Mesenchymal stem cell (in vitro differentiated cells and primary cell): ENCODE measurements around the gene MUSTN1.

Experiments used
- DNase-seq: peaks from one replicate; pipeline ENCODE4 v3.0.0-alpha.2; 2013
- H2AFZ ChIP-seq: one replicate; pipeline ENCODE4 v1.6.1; 2013; ENCODE audit warnings: low read depth, mild to moderate bottlenecking, control low read depth, inconsistent platforms, low read length, moderate library complexity
- H2AK5ac ChIP-seq: 2 replicates; pipeline ENCODE4 v1.6.1; 2013; ENCODE audit warnings: low read length, moderate library complexity, mild to moderate bottlenecking, inconsistent platforms; ENCODE audit not compliant: severe bottlenecking
- H2BK120ac ChIP-seq: one replicate; pipeline ENCODE4 v1.6.1; 2013; ENCODE audit warnings: low read depth, mild to moderate bottlenecking, inconsistent platforms, low read length, moderate library complexity
- H2BK12ac ChIP-seq, 2 experiments: one replicate each; pipeline ENCODE4 v1.6.1; 2013; ENCODE audit warnings: inconsistent platforms in 2 of 2, low read length in 2 of 2, mild to moderate bottlenecking in 2 of 2, moderate library complexity in 2 of 2, control low read depth in 1 of 2
- H2BK15ac ChIP-seq: one replicate; pipeline ENCODE4 v1.6.1; 2013; ENCODE audit warnings: mild to moderate bottlenecking, low read depth, inconsistent platforms; ENCODE audit not compliant: poor library complexity, severe bottlenecking
- H2BK5ac ChIP-seq: 2 replicates; pipeline ENCODE4 v1.6.1; 2013; ENCODE audit warnings: low read depth, mild to moderate bottlenecking, low read length, control low read depth, inconsistent platforms; ENCODE audit not compliant: poor library complexity, severe bottlenecking
- H3K14ac ChIP-seq, 2 experiments: one replicate each; pipeline ENCODE4 v1.6.1; 2013; ENCODE audit warnings: inconsistent platforms in 2 of 2, low read length in 2 of 2, control low read depth in 1 of 2, mild to moderate bottlenecking in 1 of 2, moderate library complexity in 1 of 2
- H3K18ac ChIP-seq, 2 experiments: one replicate each; pipeline ENCODE4 v1.6.1; 2013; ENCODE audit warnings: inconsistent platforms in 2 of 2, low read length in 2 of 2, control low read depth in 1 of 2, low read depth in 1 of 2, mild to moderate bottlenecking in 1 of 2
- H3K23ac ChIP-seq, 2 experiments: one replicate each; pipeline ENCODE4 v1.6.1; 2013; ENCODE audit warnings: inconsistent platforms in 2 of 2, low read length in 2 of 2, mild to moderate bottlenecking in 2 of 2, moderate library complexity in 2 of 2, control low read depth in 1 of 2
- H3K27ac ChIP-seq: 2 replicates; pipeline ENCODE4 v1.5.1; 2013; ENCODE audit warnings: mild to moderate bottlenecking, moderate library complexity, low read length, control low read depth, inconsistent platforms; ENCODE audit not compliant: poor library complexity, severe bottlenecking
- H3K27me3 ChIP-seq, 2 experiments: 2 replicates each; pipeline versions ENCODE4 v1.6.1 to v1.7.0; 2013; ENCODE audit warnings: low read length in 2 of 2, mild to moderate bottlenecking in 2 of 2, moderate library complexity in 2 of 2, control low read depth in 1 of 2, inconsistent platforms in 1 of 2; ENCODE audit not compliant: control insufficient read depth in 1 of 2, insufficient read depth in 1 of 2
- H3K36me3 ChIP-seq, 2 experiments: 2 replicates each; pipeline versions ENCODE4 v1.6.1 to v1.7.0; 2013; ENCODE audit warnings: low read length in 2 of 2, control low read depth in 1 of 2, inconsistent platforms in 1 of 2, low read depth in 1 of 2, mild to moderate bottlenecking in 1 of 2; ENCODE audit not compliant: insufficient read depth in 2 of 2, control insufficient read depth in 1 of 2
- H3K4ac ChIP-seq, 2 experiments: one replicate each; pipeline ENCODE4 v1.6.1; 2013; ENCODE audit warnings: inconsistent platforms in 2 of 2, low read length in 2 of 2, mild to moderate bottlenecking in 2 of 2, moderate library complexity in 2 of 2, control low read depth in 1 of 2, low read depth in 1 of 2
- H3K4me1 ChIP-seq: 2 replicates; pipeline ENCODE4 v1.6.1; 2013; ENCODE audit warnings: low read depth, low read length, control low read depth; ENCODE audit not compliant: control insufficient read depth, insufficient read depth
- H3K4me2 ChIP-seq: 2 replicates; pipeline ENCODE4 v1.6.1; 2013; ENCODE audit warnings: low read length, mild to moderate bottlenecking, inconsistent platforms; ENCODE audit not compliant: poor library complexity, severe bottlenecking
- H3K4me3 ChIP-seq, 2 experiments: 2 replicates each; pipeline versions ENCODE4 v1.5.1 to v1.7.0; 2013; ENCODE audit warnings: low read length in 2 of 2, mild to moderate bottlenecking in 2 of 2, control low read depth in 1 of 2, low read depth in 1 of 2; ENCODE audit not compliant: insufficient read depth in 1 of 2
- H3K79me1 ChIP-seq: replicated peaks from 2 replicates; pipeline ENCODE4 v1.6.1; 2013; ENCODE audit warnings: mild to moderate bottlenecking, control low read depth, low read length, inconsistent platforms; ENCODE audit not compliant: poor library complexity, severe bottlenecking
- H3K9ac ChIP-seq: 2 replicates; pipeline ENCODE4 v1.7.0; 2013; ENCODE audit warnings: mild to moderate bottlenecking, low read length, moderate library complexity
- H3K9me3 ChIP-seq: 2 replicates; pipeline ENCODE4 v1.7.0; 2013; ENCODE audit warnings: mild to moderate bottlenecking, low read length; ENCODE audit not compliant: control insufficient read depth
- H4K8ac ChIP-seq: one replicate; pipeline ENCODE4 v1.6.1; 2013; ENCODE audit warnings: inconsistent platforms, mild to moderate bottlenecking, low read length, moderate library complexity
- H4K91ac ChIP-seq: one replicate; pipeline ENCODE4 v1.6.1; 2013; ENCODE audit warnings: mild to moderate bottlenecking, low read length, inconsistent platforms
- WGBS: methylation state at CpG from one replicate; pipeline ENCODE4 v1.1.7; 2013; ENCODE audit warnings: mixed read lengths; 5-methylcytosine and 5-hydroxymethylcytosine counted together

The MUSTN1 gene

DNA sequence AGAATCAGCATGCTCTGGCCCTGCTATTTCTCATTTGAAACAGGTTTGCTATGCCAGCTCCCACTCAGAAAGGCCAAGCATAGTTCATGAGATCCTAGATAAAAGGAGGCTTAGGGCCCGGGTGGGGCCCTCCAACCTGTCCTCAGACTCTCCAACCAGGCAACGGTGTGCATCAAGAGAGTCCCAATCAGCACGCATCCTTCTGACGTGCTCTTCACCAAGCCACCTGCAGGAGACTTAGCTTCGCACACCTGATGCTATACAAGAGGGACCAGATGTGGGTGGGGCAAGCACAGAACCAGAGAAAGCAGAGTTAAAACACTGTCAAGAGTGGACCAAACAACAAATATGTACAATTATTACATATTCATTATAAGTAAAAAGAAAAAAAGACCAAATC is 45.2 kb upstream of the MUSTN1 start:
- H4K8ac ChIP-seq = no peak overlapping the region
- no peak overlapping the region for H2AK5ac ChIP-seq
- no peak overlapping the region for H3K18ac ChIP-seq
- H3K27me3 ChIP-seq = no peaks in the 10 kb centered on the region
- H3K36me3 ChIP-seq = peaks cover 9 to 13% of the 10 kb centered on the region in 2 experiments
- H3K4me1 ChIP-seq = peaks cover 2% of the 10 kb centered on the region
- no peak overlapping the region for H3K4me3 ChIP-seq
- no peak for DNase-seq
- no peak overlapping the region for H3K14ac ChIP-seq
- H2BK5ac ChIP-seq = no peak overlapping the region
- no peak overlapping the region for H2BK15ac ChIP-seq
- H2BK12ac ChIP-seq = no peak overlapping the region
- H3K4ac ChIP-seq = no peak overlapping the region
- H3K27ac ChIP-seq = no peak overlapping the region
- peaks cover 33% of the 10 kb centered on the region for H3K79me1 ChIP-seq
- H2AFZ ChIP-seq = no peak overlapping the region
- no peak overlapping the region for H3K4me2 ChIP-seq
- no peak overlapping the region for H3K9ac ChIP-seq
- WGBS = 91% methylated on average over 5 of the region's 5 CpGs
- H4K91ac ChIP-seq = no peak overlapping the region
- peaks cover 6% of the 10 kb centered on the region for H3K9me3 ChIP-seq
- H2BK120ac ChIP-seq = no peak overlapping the region
- no peak overlapping the region for H3K23ac ChIP-seq

DNA sequence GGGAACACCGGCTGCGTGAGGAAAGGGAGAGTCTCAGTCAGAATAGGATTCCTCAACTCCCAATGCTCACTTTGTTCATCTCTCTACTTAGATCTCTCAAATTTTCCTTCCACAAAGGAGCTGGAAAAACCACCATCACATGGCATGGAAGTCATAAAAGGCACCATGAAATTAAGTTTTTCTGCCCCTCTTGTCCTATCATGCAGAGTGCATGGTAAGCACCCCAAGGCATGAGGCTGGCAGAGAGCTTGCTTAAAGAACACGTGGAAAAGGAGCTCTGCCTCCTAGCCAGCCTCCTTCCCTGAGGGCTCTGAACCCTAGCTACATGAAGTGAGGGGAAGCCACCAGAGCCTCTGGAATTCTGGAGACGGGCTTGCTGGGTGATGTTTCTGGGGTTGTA is 44.8 kb upstream of the MUSTN1 start:
- Histone ChIP-seq H3K23ac (no peak overlapping the region), H3K4me3 (no peak overlapping the region), H3K9me3 (peaks cover 2% of the 10 kb centered on the region), H2AFZ (no peak overlapping the region), H3K4ac (no peak overlapping the region), H3K36me3 (peaks cover 9 to 13% of the 10 kb centered on the region in 2 experiments), H3K27me3 (no peaks in the 10 kb centered on the region), H2BK12ac (no peak overlapping the region), H2BK120ac (no peak overlapping the region), H3K14ac (no peak overlapping the region), H4K91ac (no peak overlapping the region), H3K27ac (no peak overlapping the region), H3K4me2 (no peak overlapping the region), H4K8ac (no peak overlapping the region), H2BK15ac (no peak overlapping the region), H2BK5ac (no peak overlapping the region), H2AK5ac (no peak overlapping the region), H3K4me1 (peaks cover 2% of the 10 kb centered on the region), H3K18ac (no peak overlapping the region), H3K9ac (no peak overlapping the region), H3K79me1 (peaks cover 34% of the 10 kb centered on the region)
- DNase-seq = no peak
- WGBS = 92% methylated on average over 4 of the region's 4 CpGs

DNA sequence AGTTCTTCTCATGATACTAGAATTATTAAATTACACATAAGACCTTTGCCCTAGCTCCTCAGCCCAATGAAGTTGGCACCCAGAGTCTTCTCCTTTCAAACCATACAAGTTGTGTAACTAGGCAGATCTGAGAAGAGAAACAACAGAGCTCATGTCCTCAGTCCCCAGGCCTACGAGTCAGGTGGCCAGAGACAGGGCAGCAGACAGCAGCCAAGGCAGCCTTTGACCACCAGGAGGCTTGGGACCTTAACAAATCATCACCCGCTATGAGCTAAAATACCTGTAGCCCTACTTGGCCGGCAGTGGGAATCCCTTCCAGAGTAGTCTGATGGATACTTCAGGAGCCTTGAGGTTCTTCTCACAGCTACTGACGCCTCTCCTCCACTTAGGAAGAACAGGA is 44.3 kb upstream of the MUSTN1 start:
- WGBS = 98% methylated on average over 4 of the region's 4 CpGs

DNA sequence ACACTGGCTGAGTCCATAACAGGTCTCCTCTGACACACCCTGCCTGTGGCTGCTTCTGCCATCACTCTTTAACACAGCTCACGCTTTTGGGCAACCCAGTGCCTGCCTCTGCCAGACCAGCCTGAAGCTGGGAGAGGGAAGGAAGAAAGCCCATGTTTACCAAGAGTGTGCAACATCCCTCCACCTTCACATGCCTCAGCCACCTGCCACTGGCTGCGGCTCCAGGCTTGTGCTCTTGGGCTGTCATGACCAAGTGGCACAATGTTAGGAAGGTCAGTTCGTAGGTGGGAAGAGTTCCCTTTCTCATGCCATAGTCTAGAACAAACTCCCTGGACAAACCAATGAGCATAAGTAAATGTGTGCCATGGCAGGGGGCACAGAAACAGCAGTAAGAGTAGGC is 42.3 kb upstream of the MUSTN1 start:
- DNase-seq = no peak
- Histone ChIP-seq H2AK5ac (no peak overlapping the region), H3K79me1 (peaks cover 35% of the 10 kb centered on the region), H4K91ac (peak overlapping the region; percentile 44), H3K14ac (no peak overlapping the region), H2BK5ac (no peak overlapping the region), H3K4me3 (no peak overlapping the region), H3K18ac (no peak overlapping the region), H2AFZ (no peak overlapping the region), H3K27me3 (no peaks in the 10 kb centered on the region), H2BK15ac (no peak overlapping the region), H2BK120ac (no peak overlapping the region), H3K23ac (no peak overlapping the region), H3K9me3 (no peaks in the 10 kb centered on the region), H2BK12ac (no peak overlapping the region), H3K4ac (no peak overlapping the region), H3K9ac (no peak overlapping the region), H3K4me1 (peaks cover 2% of the 10 kb centered on the region), H3K27ac (no peak overlapping the region), H3K36me3 (peaks cover 9 to 13% of the 10 kb centered on the region in 2 experiments), H4K8ac (no peak overlapping the region), H3K4me2 (no peak overlapping the region)
- WGBS = 95% methylated on average over 3 of the region's 3 CpGs

More for the DNA sequence above, 44.3 kb upstream of the MUSTN1 start:
- Histone ChIP-seq H3K4me1 (peaks cover 2% of the 10 kb centered on the region), H4K8ac (no peak overlapping the region), H2AK5ac (no peak overlapping the region), H3K14ac (no peak overlapping the region), H3K9me3 (no peaks in the 10 kb centered on the region), H3K4ac (no peak overlapping the region), H3K79me1 (peaks cover 34% of the 10 kb centered on the region), H2BK15ac (no peak overlapping the region), H2AFZ (no peak overlapping the region), H3K4me2 (no peak overlapping the region), H3K18ac (no peak overlapping the region), H2BK12ac (no peak overlapping the region), H4K91ac (no peak overlapping the region), H3K27me3 (no peaks in the 10 kb centered on the region), H3K27ac (no peak overlapping the region), H2BK5ac (no peak overlapping the region), H3K36me3 (peaks cover 9 to 13% of the 10 kb centered on the region in 2 experiments), H3K9ac (no peak overlapping the region), H3K4me3 (no peak overlapping the region), H2BK120ac (no peak overlapping the region), H3K23ac (no peak overlapping the region)
- no peak for DNase-seq
